ENCODE measurements around the gene EPM2AIP1. TPM values are rescaled to one million over a fixed set of nuclear protein-coding genes. Genes with fewer than 3 reads are reported as not detected.

EPM2AIP1 gene
- total and polyA plus RNA-seq, 9 of the 15 experiments (the other 6 are each of a cell fraction or from before 2014, with no cell fraction given) = 6.7 to 44.8 (median 25.2) TPM

DNA sequence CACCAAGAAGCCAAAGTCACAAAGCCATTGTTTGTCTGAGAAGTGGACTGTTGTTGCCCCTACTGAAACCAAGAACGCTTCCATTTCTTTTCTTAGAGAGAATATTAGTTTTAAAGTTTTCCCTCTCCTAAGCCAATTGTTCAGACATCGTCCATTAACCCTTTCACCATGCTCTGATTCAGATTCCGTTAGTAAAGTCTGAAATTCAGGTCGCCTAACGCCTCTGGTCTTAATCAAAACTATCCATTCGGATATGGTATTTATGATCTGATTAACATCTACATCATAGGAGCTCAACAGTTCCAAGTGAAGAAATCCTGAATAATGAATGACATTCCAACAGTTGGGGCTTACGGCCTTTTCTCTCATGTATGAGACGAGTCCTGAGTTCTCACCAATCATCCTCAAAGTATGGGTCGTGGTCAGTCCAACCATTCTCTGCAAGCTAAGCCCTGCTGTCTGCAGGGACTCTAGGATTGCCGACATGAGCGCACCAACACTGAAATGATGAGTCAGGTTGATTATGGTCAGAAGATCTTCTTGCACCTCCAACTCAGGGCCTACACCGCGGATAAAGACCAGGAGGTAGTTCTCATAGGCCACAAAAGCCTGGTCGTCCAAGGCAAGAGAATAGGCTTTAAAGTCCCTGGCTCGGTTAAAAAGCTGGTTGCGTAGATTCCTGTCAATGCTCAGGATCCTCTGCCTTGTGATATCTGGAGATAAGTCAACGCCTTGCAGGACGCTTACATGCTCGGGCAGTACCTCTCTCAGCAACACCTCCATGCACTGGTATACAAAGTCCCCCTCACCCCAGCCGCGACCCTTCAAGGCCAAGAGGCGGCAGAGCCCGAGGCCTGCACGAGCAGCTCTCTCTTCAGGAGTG is 767 bp downstream of the EPM2AIP1 start (continued):
- TF ChIP-seq HES1 (IDR thresholded peaks at IDR 0.05; ENCODE audit: low read depth) = no peak; the same call in 1 of the 2 replicates
- peak; percentile 16; the same call in 1 of the 2 replicates for TF ChIP-seq TEAD4 (IDR thresholded peaks at IDR 0.05; ENCODE audit: low read length)
- no peak for TF ChIP-seq TEAD4 (CRISPR knock-in tag; IDR thresholded peaks at IDR 0.05; ENCODE audit: borderline replicate concordance)
- no peak for TF ChIP-seq ZNF239 (CRISPR knock-in tag; IDR thresholded peaks at IDR 0.05)
- no peak for TF ChIP-seq KHSRP (IDR thresholded peaks at IDR 0.05)
- no peak for TF ChIP-seq FOXA1 (IDR thresholded peaks at IDR 0.05; ENCODE audit: borderline replicate concordance)
- no peak for TF ChIP-seq ZNF175 (CRISPR knock-in tag; IDR thresholded peaks at IDR 0.05; ENCODE audit: low read depth)
- no peak for TF ChIP-seq FOS (IDR thresholded peaks at IDR 0.05; ENCODE audit: extremely low read depth, insufficient read length)
- TF ChIP-seq EP400 (IDR thresholded peaks at IDR 0.05) = no peak
- no peak for TF ChIP-seq NELFE (IDR thresholded peaks at IDR 0.05; ENCODE audit: insufficient read depth, insufficient read length)
- TF ChIP-seq, protein P1, sequence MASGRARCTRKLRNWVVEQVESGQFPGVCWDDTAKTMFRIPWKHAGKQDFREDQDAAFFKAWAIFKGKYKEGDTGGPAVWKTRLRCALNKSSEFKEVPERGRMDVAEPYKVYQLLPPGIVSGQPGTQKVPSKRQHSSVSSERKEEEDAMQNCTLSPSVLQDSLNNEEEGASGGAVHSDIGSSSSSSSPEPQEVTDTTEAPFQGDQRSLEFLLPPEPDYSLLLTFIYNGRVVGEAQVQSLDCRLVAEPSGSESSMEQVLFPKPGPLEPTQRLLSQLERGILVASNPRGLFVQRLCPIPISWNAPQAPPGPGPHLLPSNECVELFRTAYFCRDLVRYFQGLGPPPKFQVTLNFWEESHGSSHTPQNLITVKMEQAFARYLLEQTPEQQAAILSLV (tag; IDR thresholded peaks at IDR 0.05) = 0 out of 2 replicates have a peak, but pooled peaks have one; percentile 9
- TF ChIP-seq TFAM (CRISPR knock-in tag; conservative IDR thresholded peaks at IDR 0.05) = no peak
- TF ChIP-seq NEUROD1 (IDR thresholded peaks at IDR 0.05; ENCODE audit: borderline replicate concordance, low read depth, low read length, partially characterized antibody) = no peak
- TF ChIP-seq, protein P2, sequence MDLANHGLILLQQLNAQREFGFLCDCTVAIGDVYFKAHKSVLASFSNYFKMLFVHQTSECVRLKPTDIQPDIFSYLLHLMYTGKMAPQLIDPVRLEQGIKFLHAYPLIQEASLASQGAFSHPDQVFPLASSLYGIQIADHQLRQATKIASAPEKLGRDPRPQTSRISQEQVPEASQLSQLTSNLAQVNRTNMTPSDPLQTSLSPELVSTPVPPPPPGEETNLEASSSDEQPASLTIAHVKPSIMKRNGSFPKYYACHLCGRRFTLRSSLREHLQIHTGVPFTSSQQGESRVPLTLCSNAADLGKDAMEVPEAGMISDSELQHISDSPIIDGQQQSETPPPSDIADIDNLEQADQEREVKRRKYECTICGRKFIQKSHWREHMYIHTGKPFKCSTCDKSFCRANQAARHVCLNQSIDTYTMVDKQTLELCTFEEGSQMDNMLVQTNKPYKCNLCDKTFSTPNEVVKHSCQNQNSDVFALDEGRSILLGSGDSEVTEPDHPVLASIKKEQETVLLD (IDR thresholded peaks at IDR 0.05) = no peak
- TF ChIP-seq GTF2B (IDR thresholded peaks at IDR 0.05; ENCODE audit: extremely low read depth, insufficient read length) = no peak
- TF ChIP-seq DMBX1 (CRISPR knock-in tag; IDR thresholded peaks at IDR 0.05; ENCODE audit: borderline replicate concordance) = no peak
- no peak for TF ChIP-seq IRF1 (CRISPR knock-in tag; IDR thresholded peaks at IDR 0.05; ENCODE audit: borderline replicate concordance)
- no peak for TF ChIP-seq SMARCB1 (IDR thresholded peaks at IDR 0.05; ENCODE audit: insufficient read length, low read depth)
- no peak for TF ChIP-seq HNRNPLL (IDR thresholded peaks at IDR 0.05; ENCODE audit: low read depth, low read length, poor library complexity, severe bottlenecking)
- TF ChIP-seq TAF9B (IDR thresholded peaks at IDR 0.05; ENCODE audit: partially characterized antibody) = peak; percentile 26
- TF ChIP-seq RBM39 (optimal IDR thresholded peaks at IDR 0.05; ENCODE audit: low read depth, low read length) = no peak
- no peak for TF ChIP-seq SNAPC5 (CRISPR knock-in tag; IDR thresholded peaks at IDR 0.05)
- peak; percentile 72 for TF ChIP-seq PHF20 (IDR thresholded peaks at IDR 0.05; ENCODE audit: partially characterized antibody)
